K562 (cell line): ENCODE measurements around the gene SV2C. TPM values are rescaled to one million over a fixed set of nuclear protein-coding genes. Genes with fewer than 3 reads are reported as not detected.
A peak's percentile ranks its signal among the peaks of the same experiment; 100 is the strongest.

Experiments
- AFF1 ChIP-seq, 2 experiments: fragments of 450-650 bp; IDR thresholded peaks; 2 replicates each; pipeline ENCODE4 v1.6.1; 2018; ENCODE audit warnings: mild to moderate bottlenecking in 2 of 2, low read depth in 1 of 2; ENCODE audit not compliant: partially characterized antibody in 2 of 2
- CBFB ChIP-seq: sonication (generic); formaldehyde crosslinking; IDR thresholded peaks from 2 replicates; pipeline ENCODE4 v1.4.0; 2020; ENCODE audit warnings: mild to moderate bottlenecking, missing genetic modification reagents
- DNMT1 ChIP-seq: fragments of 450-650 bp; IDR thresholded peaks from 2 replicates; pipeline ENCODE4 v1.6.1; 2016; ENCODE audit warnings: antibody characterized with exemption, mild to moderate bottlenecking
- E2F6 ChIP-seq, 2 experiments: IDR thresholded peaks; 2 replicates each; pipeline ENCODE4 v1.6.1; 2011; ENCODE audit warnings: borderline replicate concordance in 1 of 2, control low read depth in 1 of 2, low read depth in 1 of 2, low read length in 1 of 2, mild to moderate bottlenecking in 1 of 2, mixed read lengths in 1 of 2, moderate library complexity in 1 of 2; ENCODE audit not compliant: insufficient read depth in 1 of 2, insufficient read length in 1 of 2, poor library complexity in 1 of 2, severe bottlenecking in 1 of 2; ENCODE audit errors: extremely low read depth in 1 of 2
- EP300 ChIP-seq: IDR thresholded peaks from 2 replicates; pipeline ENCODE4 v1.6.1; 2012; ENCODE audit warnings: low read length, improper control_type of control experiment
- EP400 ChIP-seq: fragments of 450-650 bp; IDR thresholded peaks from 2 replicates; pipeline ENCODE4 v1.6.1; 2017; ENCODE audit warnings: antibody characterized with exemption, mild to moderate bottlenecking, moderate library complexity
- ETV1 ChIP-seq: fragments of 450-650 bp; conservative IDR thresholded peaks from 2 replicates; pipeline ENCODE4 v1.6.1; 2016; ENCODE audit warnings: missing genetic modification characterization, control low read depth, low read depth, missing compliant biosample characterization
- EWSR1 ChIP-seq: fragments of 450-650 bp; IDR thresholded peaks from 2 replicates; pipeline ENCODE4 v1.6.1; 2018; ENCODE audit warnings: borderline replicate concordance, mild to moderate bottlenecking, low read depth, moderate library complexity; ENCODE audit not compliant: partially characterized antibody
- FOXK2 ChIP-seq, 2 experiments: fragments of 450-650 bp; IDR thresholded peaks in 1 of 2; conservative IDR thresholded peaks in 1 of 2; 2 replicates each; pipeline ENCODE4 v1.6.1; 2016; ENCODE audit warnings: low read depth in 2 of 2, mild to moderate bottlenecking in 1 of 2
- HDAC2 ChIP-seq: fragments of 450-650 bp; IDR thresholded peaks from 2 replicates; pipeline ENCODE4 v1.6.1; 2016; ENCODE audit warnings: mild to moderate bottlenecking
- MAFK ChIP-seq: IDR thresholded peaks from 2 replicates; pipeline ENCODE4 v1.6.1; 2011; ENCODE audit warnings: low read length, improper control_type of control experiment
- MLLT1 ChIP-seq, 2 experiments: fragments of 450-650 bp; IDR thresholded peaks; 2 replicates each; pipeline ENCODE4 v1.6.1; 2016
- PHF20 ChIP-seq: fragments of 450-650 bp; IDR thresholded peaks from 2 replicates; pipeline ENCODE4 v1.6.1; 2018; ENCODE audit not compliant: partially characterized antibody
- SMARCE1 ChIP-seq: fragments of 450-650 bp; IDR thresholded peaks from 2 replicates; pipeline ENCODE4 v1.7.1; 2016; ENCODE audit warnings: mild to moderate bottlenecking
- SOX6 ChIP-seq: fragments of 450-650 bp; IDR thresholded peaks from 2 replicates; pipeline ENCODE4 v1.6.1; 2014; ENCODE audit warnings: mild to moderate bottlenecking
- THRA ChIP-seq: fragments of 450-650 bp; IDR thresholded peaks from 2 replicates; pipeline ENCODE4 v1.6.1; 2017; ENCODE audit warnings: mild to moderate bottlenecking, moderate library complexity
- ZBTB26 ChIP-seq: fragments of 450-650 bp; formaldehyde crosslinking; IDR thresholded peaks from 2 replicates; pipeline ENCODE4 v1.4.0; 2022; ENCODE audit warnings: missing genetic modification characterization
- ZFX ChIP-seq: sonication (generic); formaldehyde crosslinking; IDR thresholded peaks from 2 replicates; pipeline ENCODE4 v1.8.0; 2022; ENCODE audit warnings: mild to moderate bottlenecking, missing genetic modification reagents, moderate library complexity
- polyA plus RNA-seq, 8 experiments: library from polyadenylated mRNA; depleted of rRNA in 4 of 8; stranded (reverse) in 5 of 8; unstranded in 3 of 8; fragments of >200 nt; fragmentation: Nextera tagmentation in 2 of 8; fragmentation: Illumina TruSeq in 1 of 8; extraction: Ambion mirVana in 2 of 8; extraction: Trizol in 1 of 8; gene quantifications; 2 replicates each; pipeline versions ENCODE4 v1.2.1 to v1.2.3, GENCODE V29; 2011 to 2014; ENCODE audit warnings: inconsistent platforms in 1 of 8, missing spikeins in 1 of 8
- total RNA-seq, 7 experiments: library from RNA; depleted of rRNA in 6 of 7; stranded (reverse); fragments of >200 nt in 6 of 7; fragmentation: Illumina TruSeq in 2 of 7; extraction: Trizol in 2 of 7; gene quantifications; 2 replicates each; pipeline versions ENCODE4 v1.2.1 to v1.2.3, GENCODE V29; 2011 to 2021; ENCODE audit warnings: low replicate concordance in 1 of 7

The SV2C gene
- total and polyA plus RNA-seq, 9 of the 15 experiments (the other 6 are each of a cell fraction or from before 2014, with no cell fraction given), result 0.05 TPM; not detected in 8

- TF ChIP-seq ZBTB26 (CRISPR knock-in tag) (peak; percentile 10; the same call in 1 of the 2 replicates), ZFX (CRISPR knock-in tag) (peak; percentile 44; the same call in 1 of the 2 replicates), AFF1 (IDR thresholded peaks at IDR 0.05; ENCODE audit: low read depth in 1 of 2, partially characterized antibody in 2 of 2) (peak in 1 of 2 experiments; percentile 75), THRA (no peak), SOX6 (peak; percentile 82), MAFK (peak; percentile 99), SMARCE1 (peak; percentile 99), ETV1 (no peak), CBFB (CRISPR knock-in tag) (no peak), MLLT1 (IDR thresholded peaks at IDR 0.05) (peak in 1 of 2 experiments; percentile 93; a peak in 2 of 4 replicates), DNMT1 (0 out of 2 replicates have a peak, but pooled peaks have one; percentile 11), PHF20 (no peak), EP300 (peak; percentile 95), EP400 (peak; percentile 66), HDAC2 (peak; percentile 96), EWSR1 (no peak), E2F6 (IDR thresholded peaks at IDR 0.05; ENCODE audit: borderline replicate concordance in 1 of 2, extremely low read depth in 1 of 2, insufficient read depth in 1 of 2, insufficient read length in 1 of 2, low read depth in 1 of 2, low read length in 1 of 2, poor library complexity in 1 of 2, severe bottlenecking in 1 of 2) (peak in 1 of 2 experiments; percentile 23), FOXK2 (conservative IDR thresholded peaks at IDR 0.05 in 1 of 2, IDR thresholded peaks at IDR 0.05 in 1 of 2; ENCODE audit: low read depth in 2 of 2) (peak; percentile 90 to 95)
Observed at GRCh38 chr5:76372323-76373054, 289.3 kb downstream of the SV2C start (continued).
